ENCODE results near the gene ANGEL1.

The ANGEL1 gene

GRCh38 chr14:76767681-76768656 is 44.7 kb downstream of the ANGEL1 start:
- H3K9me3 ChIP-seq (ENCODE audit: control insufficient read depth in 1 of 2, low read length in 2 of 2): no peaks in the 10 kb centered on the region
- peak overlapping the region; percentile 45 for H3K27ac ChIP-seq (ENCODE audit: low read depth, low read length)
- no peak overlapping the region for H3K9ac ChIP-seq (ENCODE audit: low read depth in 1 of 2, low read length in 2 of 2)
- H3K4me3 ChIP-seq (ENCODE audit: low read depth in 1 of 2, low read length in 2 of 2): peak overlapping the region in 1 of 2 donors; percentile 28
- H3K4me1 ChIP-seq (ENCODE audit: control insufficient read depth in 1 of 2, insufficient read depth in 2 of 2, low read length in 2 of 2): peaks cover 22 to 29% of the 10 kb centered on the region in 2 donors
- H3K36me3 ChIP-seq (ENCODE audit: control insufficient read depth in 1 of 2, insufficient read depth in 2 of 2, low read length in 2 of 2): no peaks in the 10 kb centered on the region
- no peaks in the 10 kb centered on the region for H3K27me3 ChIP-seq (ENCODE audit: control insufficient read depth in 1 of 2, insufficient read depth in 2 of 2, low read length in 2 of 2)

GRCh38 chr14:76765461-76765931 is 47.2 kb downstream of the ANGEL1 start:
- Histone ChIP-seq H3K36me3 (ENCODE audit: control insufficient read depth in 1 of 2, insufficient read depth in 2 of 2, low read length in 2 of 2) (no peaks in the 10 kb centered on the region), H3K4me3 (ENCODE audit: low read depth in 1 of 2, low read length in 2 of 2) (no peak overlapping the region), H3K27me3 (ENCODE audit: control insufficient read depth in 1 of 2, insufficient read depth in 2 of 2, low read length in 2 of 2) (peaks cover 4 to 6% of the 10 kb centered on the region in 2 donors), H3K4me1 (ENCODE audit: control insufficient read depth in 1 of 2, insufficient read depth in 2 of 2, low read length in 2 of 2) (peaks cover 16 to 38% of the 10 kb centered on the region in 2 donors), H3K9me3 (ENCODE audit: control insufficient read depth in 1 of 2, low read length in 2 of 2) (no peaks in the 10 kb centered on the region), H3K27ac (ENCODE audit: low read depth, low read length) (no peak overlapping the region), H3K9ac (ENCODE audit: low read depth in 1 of 2, low read length in 2 of 2) (no peak overlapping the region)

GRCh38 chr14:76763096-76764041 is 49.3 kb downstream of the ANGEL1 start:
- Histone ChIP-seq H3K27ac (ENCODE audit: low read depth, low read length) (no peak overlapping the region), H3K27me3 (ENCODE audit: control insufficient read depth in 1 of 2, insufficient read depth in 2 of 2, low read length in 2 of 2) (peaks cover 6 to 10% of the 10 kb centered on the region in 2 donors), H3K36me3 (ENCODE audit: control insufficient read depth in 1 of 2, insufficient read depth in 2 of 2, low read length in 2 of 2) (no peaks in the 10 kb centered on the region), H3K4me1 (ENCODE audit: control insufficient read depth in 1 of 2, insufficient read depth in 2 of 2, low read length in 2 of 2) (peaks cover 16 to 33% of the 10 kb centered on the region in 2 donors), H3K4me3 (ENCODE audit: low read depth in 1 of 2, low read length in 2 of 2) (peak overlapping the region; percentile 69 to 73), H3K9ac (ENCODE audit: low read depth in 1 of 2, low read length in 2 of 2) (no peak overlapping the region), H3K9me3 (ENCODE audit: control insufficient read depth in 1 of 2, low read length in 2 of 2) (no peaks in the 10 kb centered on the region)

- Histone ChIP-seq H3K4me3 (ENCODE audit: low read depth in 1 of 2, low read length in 2 of 2) (peak overlapping the region; percentile 69 to 73), H3K9ac (ENCODE audit: low read depth in 1 of 2, low read length in 2 of 2) (peak overlapping the region in 1 of 2 donors; percentile 1), H3K4me1 (ENCODE audit: control insufficient read depth in 1 of 2, insufficient read depth in 2 of 2, low read length in 2 of 2) (peaks cover 12 to 25% of the 10 kb centered on the region in 2 donors), H3K27ac (ENCODE audit: low read depth, low read length) (no peak overlapping the region), H3K27me3 (ENCODE audit: control insufficient read depth in 1 of 2, insufficient read depth in 2 of 2, low read length in 2 of 2) (peaks cover 6 to 10% of the 10 kb centered on the region in 2 donors), H3K36me3 (ENCODE audit: control insufficient read depth in 1 of 2, insufficient read depth in 2 of 2, low read length in 2 of 2) (no peaks in the 10 kb centered on the region), H3K9me3 (ENCODE audit: control insufficient read depth in 1 of 2, low read length in 2 of 2) (no peaks in the 10 kb centered on the region)
Measured at GRCh38 chr14:76762411-76763095, 50.1 kb downstream of the ANGEL1 start.

- peaks cover 6 to 10% of the 10 kb centered on the region in 2 donors for H3K27me3 ChIP-seq (ENCODE audit: control insufficient read depth in 1 of 2, insufficient read depth in 2 of 2, low read length in 2 of 2)
- peak overlapping the region in 1 of 2 donors; percentile 1 for H3K9ac ChIP-seq (ENCODE audit: low read depth in 1 of 2, low read length in 2 of 2)
- H3K4me3 ChIP-seq (ENCODE audit: low read depth in 1 of 2, low read length in 2 of 2): peak overlapping the region; percentile 69 to 73
- peak overlapping the region; percentile 54 for H3K27ac ChIP-seq (ENCODE audit: low read depth, low read length)
- peaks cover 12 to 23% of the 10 kb centered on the region in 2 donors for H3K4me1 ChIP-seq (ENCODE audit: control insufficient read depth in 1 of 2, insufficient read depth in 2 of 2, low read length in 2 of 2)
- H3K9me3 ChIP-seq (ENCODE audit: control insufficient read depth in 1 of 2, low read length in 2 of 2): no peaks in the 10 kb centered on the region
- H3K36me3 ChIP-seq (ENCODE audit: control insufficient read depth in 1 of 2, insufficient read depth in 2 of 2, low read length in 2 of 2): no peaks in the 10 kb centered on the region
Measured at GRCh38 chr14:76761960-76762410, 50.7 kb downstream of the ANGEL1 start.

- peaks cover 6 to 10% of the 10 kb centered on the region in 2 donors for H3K27me3 ChIP-seq (ENCODE audit: control insufficient read depth in 1 of 2, insufficient read depth in 2 of 2, low read length in 2 of 2)
- no peaks in the 10 kb centered on the region for H3K9me3 ChIP-seq (ENCODE audit: control insufficient read depth in 1 of 2, low read length in 2 of 2)
- H3K27ac ChIP-seq (ENCODE audit: low read depth, low read length): peak within 1 kb of the TSS; percentile 54
- H3K36me3 ChIP-seq (ENCODE audit: control insufficient read depth in 1 of 2, insufficient read depth in 2 of 2, low read length in 2 of 2): no peaks in the 10 kb centered on the region
- peaks cover 12 to 23% of the 10 kb centered on the region in 2 donors for H3K4me1 ChIP-seq (ENCODE audit: control insufficient read depth in 1 of 2, insufficient read depth in 2 of 2, low read length in 2 of 2)
- H3K9ac ChIP-seq (ENCODE audit: low read depth in 1 of 2, low read length in 2 of 2): peak within 1 kb of the TSS; percentile 43 to 55
- peak within 1 kb of the TSS; percentile 69 to 73 for H3K4me3 ChIP-seq (ENCODE audit: low read depth in 1 of 2, low read length in 2 of 2)
Measured at GRCh38 chr14:76761136-76761959, 51.3 kb downstream of the ANGEL1 start, which contains the start of gene VASH1. Gene VASH1 (plus strand): TSS chr14:76761468. CDS start chr14:76762822, 1,354 bp downstream.

GRCh38 chr14:76760331-76761135 is 52.1 kb downstream of the ANGEL1 start:
- H3K4me1 ChIP-seq (ENCODE audit: control insufficient read depth in 1 of 2, insufficient read depth in 2 of 2, low read length in 2 of 2): peaks cover 12 to 23% of the 10 kb centered on the region in 2 donors
- peak overlapping the region; percentile 43 to 55 for H3K9ac ChIP-seq (ENCODE audit: low read depth in 1 of 2, low read length in 2 of 2)
- H3K27me3 ChIP-seq (ENCODE audit: control insufficient read depth in 1 of 2, insufficient read depth in 2 of 2, low read length in 2 of 2): peaks cover 6 to 10% of the 10 kb centered on the region in 2 donors
- H3K36me3 ChIP-seq (ENCODE audit: control insufficient read depth in 1 of 2, insufficient read depth in 2 of 2, low read length in 2 of 2): no peaks in the 10 kb centered on the region
- H3K27ac ChIP-seq (ENCODE audit: low read depth, low read length): no peak overlapping the region
- H3K9me3 ChIP-seq (ENCODE audit: control insufficient read depth in 1 of 2, low read length in 2 of 2): no peaks in the 10 kb centered on the region
- peak overlapping the region; percentile 69 to 73 for H3K4me3 ChIP-seq (ENCODE audit: low read depth in 1 of 2, low read length in 2 of 2)

GRCh38 chr14:76759589-76759988 is 53.1 kb downstream of the ANGEL1 start:
- no peak overlapping the region for H3K27ac ChIP-seq (ENCODE audit: low read depth, low read length)

More at GRCh38 chr14:76759589-76759988, 53.1 kb downstream of the ANGEL1 start:
- Histone ChIP-seq H3K9me3 (ENCODE audit: control insufficient read depth in 1 of 2, low read length in 2 of 2) (no peaks in the 10 kb centered on the region), H3K4me1 (ENCODE audit: control insufficient read depth in 1 of 2, insufficient read depth in 2 of 2, low read length in 2 of 2) (peaks cover 7 to 23% of the 10 kb centered on the region in 2 donors), H3K9ac (ENCODE audit: low read depth in 1 of 2, low read length in 2 of 2) (no peak overlapping the region), H3K27me3 (ENCODE audit: control insufficient read depth in 1 of 2, insufficient read depth in 2 of 2, low read length in 2 of 2) (peaks cover 6 to 10% of the 10 kb centered on the region in 2 donors), H3K36me3 (ENCODE audit: control insufficient read depth in 1 of 2, insufficient read depth in 2 of 2, low read length in 2 of 2) (no peaks in the 10 kb centered on the region), H3K4me3 (ENCODE audit: low read depth in 1 of 2, low read length in 2 of 2) (no peak overlapping the region)

All from duodenal mucosa (tissue), 2 donors.